ENCODE measurements around the gene RAPH1. TPM values are rescaled to one million over a fixed set of nuclear protein-coding genes. Genes with fewer than 3 reads are reported as not detected.
"Not testable (repeated sequence)": the region's sequence is repeated elsewhere in the genome, so short reads cannot be mapped to it uniquely, and the experiment has no call there.

The RAPH1 gene
- polyA plus RNA-seq, 1 donor (not counting 4 experiments of a cell fraction or from before 2014, with no cell fraction given), result 2.9 TPM

GRCh38 chr2:203510941-203511305, 24.2 kb downstream of the RAPH1 start:
- H3K4me2 ChIP-seq (ENCODE audit: control insufficient read depth, extremely low read depth, insufficient read depth, low read depth, low read length), result no peak overlapping the region
- peaks cover 6% of the 10 kb centered on the region for H3K79me2 ChIP-seq (ENCODE audit: control insufficient read depth, insufficient read depth, low read length)
- H3K9me1 ChIP-seq (ENCODE audit: control insufficient read depth, extremely low read depth, insufficient read depth, low read length), result no peaks in the 10 kb centered on the region
- H3K36me3 ChIP-seq (ENCODE audit: control insufficient read depth in 2 of 2, extremely low read depth in 1 of 2, insufficient read depth in 2 of 2, low read length in 2 of 2), result no peaks in the 10 kb centered on the region
- H3K27me3 ChIP-seq (ENCODE audit: control insufficient read depth, extremely low read depth, insufficient read depth, low read length), result no peaks in the 10 kb centered on the region
- no peaks in the 10 kb centered on the region for H4K20me1 ChIP-seq (ENCODE audit: control insufficient read depth, extremely low read depth, insufficient read depth, low read length)
- TF ChIP-seq CTCF (optimal IDR thresholded peaks at IDR 0.05 in 1 of 3, IDR thresholded peaks at IDR 0.05 in 1 of 3, conservative IDR thresholded peaks at IDR 0.05 in 1 of 3; ENCODE audit: extremely low read depth in 1 of 3, insufficient read depth in 2 of 3, low read length in 3 of 3), result no peak
- no peak for TF ChIP-seq EZH2 (IDR thresholded peaks at IDR 0.05; ENCODE audit: low read length)
- dilution Hi-C loops (cut with MboI; ENCODE audit: extremely low pct_ligation_motif_present, low sequenced_read_pairs), result no loop called here
- H3K4me3 ChIP-seq (ENCODE audit: control insufficient read depth in 2 of 3, extremely low read depth in 1 of 3, insufficient read depth in 2 of 3, low read depth in 1 of 3, low read length in 3 of 3), result no peak overlapping the region
- no peaks in the 10 kb centered on the region for H3K9me3 ChIP-seq (ENCODE audit: control insufficient read depth, low read depth, low read length)
- no peak overlapping the region for H3K9ac ChIP-seq (ENCODE audit: control insufficient read depth, extremely low read depth, insufficient read depth, low read length)
- DNase-seq (ENCODE audit: low read depth, low spot score) (no peak), FAIRE-seq (no peak)
- no peak overlapping the region for H3K27ac ChIP-seq (ENCODE audit: control insufficient read depth, insufficient read depth, low read length)
- H2AFZ ChIP-seq (ENCODE audit: control insufficient read depth, low read length), result no peak overlapping the region
- no peaks in the 10 kb centered on the region for H3K4me1 ChIP-seq (ENCODE audit: control insufficient read depth, extremely low read depth, insufficient read depth, low read length)

- DNase-seq (ENCODE audit: low read depth, low spot score) (no peak), FAIRE-seq (no peak)
- no peaks in the 10 kb centered on the region for H3K36me3 ChIP-seq (ENCODE audit: control insufficient read depth in 2 of 2, extremely low read depth in 1 of 2, insufficient read depth in 2 of 2, low read length in 2 of 2)
- H4K20me1 ChIP-seq (ENCODE audit: control insufficient read depth, extremely low read depth, insufficient read depth, low read length), result no peaks in the 10 kb centered on the region
- no peak overlapping the region for H3K4me2 ChIP-seq (ENCODE audit: control insufficient read depth, extremely low read depth, insufficient read depth, low read depth, low read length)
- H3K9ac ChIP-seq (ENCODE audit: control insufficient read depth, extremely low read depth, insufficient read depth, low read length), result no peak overlapping the region
- no peaks in the 10 kb centered on the region for H3K27me3 ChIP-seq (ENCODE audit: control insufficient read depth, extremely low read depth, insufficient read depth, low read length)
- H3K9me3 ChIP-seq (ENCODE audit: control insufficient read depth, low read depth, low read length), result no peaks in the 10 kb centered on the region
- dilution Hi-C loops (cut with MboI; ENCODE audit: extremely low pct_ligation_motif_present, low sequenced_read_pairs), result no loop called here
- H2AFZ ChIP-seq (ENCODE audit: control insufficient read depth, low read length), result no peak overlapping the region
- TF ChIP-seq CTCF (optimal IDR thresholded peaks at IDR 0.05 in 1 of 3, IDR thresholded peaks at IDR 0.05 in 1 of 3, conservative IDR thresholded peaks at IDR 0.05 in 1 of 3; ENCODE audit: extremely low read depth in 1 of 3, insufficient read depth in 2 of 3, low read length in 3 of 3), result no peak
- no peak for TF ChIP-seq EZH2 (IDR thresholded peaks at IDR 0.05; ENCODE audit: low read length)
- no peaks in the 10 kb centered on the region for H3K9me1 ChIP-seq (ENCODE audit: control insufficient read depth, extremely low read depth, insufficient read depth, low read length)
- H3K79me2 ChIP-seq (ENCODE audit: control insufficient read depth, insufficient read depth, low read length), result peaks cover 8% of the 10 kb centered on the region
- no peaks in the 10 kb centered on the region for H3K4me1 ChIP-seq (ENCODE audit: control insufficient read depth, extremely low read depth, insufficient read depth, low read length)
- no peak overlapping the region for H3K27ac ChIP-seq (ENCODE audit: control insufficient read depth, insufficient read depth, low read length)
- no peak overlapping the region for H3K4me3 ChIP-seq (ENCODE audit: control insufficient read depth in 2 of 3, extremely low read depth in 1 of 3, insufficient read depth in 2 of 3, low read depth in 1 of 3, low read length in 3 of 3)
Observed at GRCh38 chr2:203510256-203510940, 24.7 kb downstream of the RAPH1 start.

DNA sequence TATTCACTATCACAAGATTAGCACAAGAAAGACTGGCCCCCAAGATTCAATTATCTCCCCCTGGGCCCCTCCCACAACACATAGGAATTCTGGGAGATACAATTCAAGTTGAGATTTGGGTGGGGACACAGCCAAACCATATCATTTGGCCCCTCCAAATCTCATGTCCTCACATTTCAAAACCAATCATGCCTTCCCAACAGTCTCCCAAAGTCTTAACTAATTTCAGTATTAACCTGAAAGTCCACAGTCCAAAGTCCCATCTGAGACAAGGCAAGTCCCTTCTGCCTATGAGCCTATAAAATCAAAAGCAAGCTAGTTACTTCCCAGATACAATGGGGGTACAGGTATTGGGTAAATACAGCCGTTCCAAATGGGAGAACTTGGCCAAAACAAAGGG, 31.6 kb downstream of the RAPH1 start:
- H3K4me2 ChIP-seq (ENCODE audit: control insufficient read depth, extremely low read depth, insufficient read depth, low read depth, low read length); DNase-seq (ENCODE audit: low read depth, low spot score); H3K9ac ChIP-seq (ENCODE audit: control insufficient read depth, extremely low read depth, insufficient read depth, low read length); H3K9me3 ChIP-seq (ENCODE audit: control insufficient read depth, low read depth, low read length); H2AFZ ChIP-seq (ENCODE audit: control insufficient read depth, low read length); dilution Hi-C loops (cut with MboI; ENCODE audit: extremely low pct_ligation_motif_present, low sequenced_read_pairs); FAIRE-seq; H3K27ac ChIP-seq (ENCODE audit: control insufficient read depth, insufficient read depth, low read length); H4K20me1 ChIP-seq (ENCODE audit: control insufficient read depth, extremely low read depth, insufficient read depth, low read length); H3K27me3 ChIP-seq (ENCODE audit: control insufficient read depth, extremely low read depth, insufficient read depth, low read length); H3K36me3 ChIP-seq (ENCODE audit: control insufficient read depth in 2 of 2, extremely low read depth in 1 of 2, insufficient read depth in 2 of 2, low read length in 2 of 2); H3K9me1 ChIP-seq (ENCODE audit: control insufficient read depth, extremely low read depth, insufficient read depth, low read length); H3K4me1 ChIP-seq (ENCODE audit: control insufficient read depth, extremely low read depth, insufficient read depth, low read length); H3K4me3 ChIP-seq (ENCODE audit: control insufficient read depth in 2 of 3, extremely low read depth in 1 of 3, insufficient read depth in 2 of 3, low read depth in 1 of 3, low read length in 3 of 3): not testable (repeated sequence)
- H3K79me2 ChIP-seq (ENCODE audit: control insufficient read depth, insufficient read depth, low read length), result peaks cover 16% of the 10 kb centered on the region
